ENCODE data around the gene ATP11C.

- TF ChIP-seq CTCF (IDR thresholded peaks at IDR 0.05): no peak
- TF ChIP-seq ZFX (IDR thresholded peaks at IDR 0.05; ENCODE audit: borderline replicate concordance): no peak
Measured at GRCh38 chrX:139758809-139759208, 174.0 kb downstream of the ATP11C start.
